Hepatocyte (in vitro differentiated cells): ENCODE data around the gene B3GNT4.

Source experiments
- EZH2 ChIP-seq: fragments of 200-600 bp; sonication (generic); IDR thresholded peaks from 2 replicates; pipeline ENCODE4 v1.6.1; 2016; ENCODE audit warnings: antibody characterized with exemption, mild to moderate bottlenecking, borderline replicate concordance
- TF ChIP-seq, protein P1 (sequence below): fragments of 200-600 bp; sonication (generic); IDR thresholded peaks from 2 replicates; pipeline ENCODE4 v1.5.1; 2016; ENCODE audit warnings: antibody characterized with exemption, mild to moderate bottlenecking; ENCODE audit not compliant: poor library complexity

DNA sequence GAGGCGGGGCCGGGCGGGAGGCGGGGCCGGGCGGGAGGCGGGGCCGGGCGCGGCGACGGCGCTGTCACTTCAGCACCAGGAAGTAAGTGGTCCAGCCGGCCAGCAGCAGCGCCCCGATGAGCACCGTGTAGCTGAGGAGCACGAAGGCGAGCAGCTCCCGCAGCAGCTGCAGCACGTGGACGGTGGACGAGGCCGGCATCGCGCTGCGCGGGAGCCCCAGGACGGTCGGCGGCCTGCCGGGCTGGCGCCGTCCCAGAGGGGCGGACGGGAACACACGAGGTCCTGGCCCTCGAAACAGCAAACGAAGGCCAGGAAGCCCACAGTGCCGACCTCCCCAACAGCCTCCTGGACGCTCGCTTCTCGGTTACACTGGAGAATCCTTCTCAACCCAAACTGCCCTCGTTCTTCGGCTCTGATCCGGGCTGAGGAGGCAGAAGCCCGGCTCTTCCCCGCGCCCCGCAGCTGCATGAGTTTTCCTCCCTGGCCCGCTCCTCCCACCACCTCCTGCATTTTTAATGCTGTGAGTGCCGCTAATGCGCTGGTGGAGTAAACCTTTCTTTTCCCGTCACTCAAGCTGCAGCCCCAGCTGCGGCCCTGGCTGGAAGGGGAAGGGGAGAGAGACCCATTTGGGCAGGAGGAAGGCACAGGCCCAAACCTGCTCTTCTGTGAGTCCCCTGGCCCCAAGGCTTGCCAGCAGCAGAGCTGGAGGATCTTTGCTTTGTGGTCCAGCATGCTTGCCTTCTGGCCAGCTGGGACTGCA lies 23.0 kb downstream of the B3GNT4 start:
- TF ChIP-seq, protein P1, sequence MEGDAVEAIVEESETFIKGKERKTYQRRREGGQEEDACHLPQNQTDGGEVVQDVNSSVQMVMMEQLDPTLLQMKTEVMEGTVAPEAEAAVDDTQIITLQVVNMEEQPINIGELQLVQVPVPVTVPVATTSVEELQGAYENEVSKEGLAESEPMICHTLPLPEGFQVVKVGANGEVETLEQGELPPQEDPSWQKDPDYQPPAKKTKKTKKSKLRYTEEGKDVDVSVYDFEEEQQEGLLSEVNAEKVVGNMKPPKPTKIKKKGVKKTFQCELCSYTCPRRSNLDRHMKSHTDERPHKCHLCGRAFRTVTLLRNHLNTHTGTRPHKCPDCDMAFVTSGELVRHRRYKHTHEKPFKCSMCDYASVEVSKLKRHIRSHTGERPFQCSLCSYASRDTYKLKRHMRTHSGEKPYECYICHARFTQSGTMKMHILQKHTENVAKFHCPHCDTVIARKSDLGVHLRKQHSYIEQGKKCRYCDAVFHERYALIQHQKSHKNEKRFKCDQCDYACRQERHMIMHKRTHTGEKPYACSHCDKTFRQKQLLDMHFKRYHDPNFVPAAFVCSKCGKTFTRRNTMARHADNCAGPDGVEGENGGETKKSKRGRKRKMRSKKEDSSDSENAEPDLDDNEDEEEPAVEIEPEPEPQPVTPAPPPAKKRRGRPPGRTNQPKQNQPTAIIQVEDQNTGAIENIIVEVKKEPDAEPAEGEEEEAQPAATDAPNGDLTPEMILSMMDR: no peak
- TF ChIP-seq EZH2: no peak
